B cell (primary cell): Measurements from ENCODE around the gene LCN1. TPM values are rescaled to one million over a fixed set of nuclear protein-coding genes. Genes with fewer than 3 reads are reported as not detected.

ENCODE experiments used
- ATAC-seq: fragments of 200-7000 bp; cut with Tn5 transposase; one replicate; pipeline ENCODE4 v1.10.0; 2021; ENCODE audit warnings: low read depth, mild to moderate bottlenecking, moderate number of reproducible peaks, moderate library complexity
- CTCF ChIA-PET: fragments of 350-600 bp; sonication (Branson Sonifier 250); formaldehyde crosslinking; loops from one replicate; lab custom pipeline; 2021; ENCODE audit warnings: antibody characterized with exemption, inconsistent platforms; lab: Charles Lee
- POLR2A ChIA-PET: fragments of 350-600 bp; sonication (Branson Sonifier 250); formaldehyde crosslinking; loops from one replicate; lab custom pipeline; 2021; ENCODE audit warnings: antibody characterized with exemption; lab: Charles Lee
- DNase-seq: peaks from one replicate; pipeline ENCODE4 v3.0.0; 2013
- H2AFZ ChIP-seq: 2 replicates; pipeline ENCODE4 v1.6.1; 2012; ENCODE audit warnings: mild to moderate bottlenecking, low read depth, low read length; ENCODE audit not compliant: insufficient read depth, poor library complexity, severe bottlenecking
- H3K27ac ChIP-seq, 2 donors: 1 replicate in 1 of 2; 2 replicates in 1 of 2; pipeline ENCODE4 v1.5.1; 2012 to 2013; ENCODE audit warnings: low read length in 2 of 2, mild to moderate bottlenecking in 2 of 2, moderate library complexity in 1 of 2
- H3K27me3 ChIP-seq, 4 experiments: fragments of 200-600 bp in 1 of 4; sonication (generic) in 1 of 4; replicated peaks in 1 of 4; 1 replicate in 2 of 4; 2 replicates in 2 of 4; pipeline versions ENCODE4 v1.6.1 to v1.7.0; 2013 to 2016; ENCODE audit warnings: low read length in 3 of 4, mild to moderate bottlenecking in 2 of 4, mixed read lengths in 1 of 4, moderate library complexity in 1 of 4; ENCODE audit not compliant: insufficient read depth in 4 of 4, control insufficient read depth in 3 of 4; ENCODE audit errors: control extremely low read depth in 1 of 4
- H3K36me3 ChIP-seq, 2 experiments: replicated peaks in 1 of 2; 1 replicate in 1 of 2; 2 replicates in 1 of 2; pipeline versions ENCODE4 v1.6.1 to v1.7.1; 2013; ENCODE audit warnings: low read length in 1 of 2; ENCODE audit not compliant: insufficient read depth in 2 of 2, control insufficient read depth in 1 of 2; ENCODE audit errors: control extremely low read depth in 1 of 2, extremely low read depth in 1 of 2
- H3K4me1 ChIP-seq, 2 donors: fragments of 200-600 bp in 1 of 2; sonication (generic) in 1 of 2; 1 replicate in 1 of 2; 2 replicates in 1 of 2; pipeline versions ENCODE4 v1.5.1 to v1.6.1; 2013 to 2017; ENCODE audit warnings: low read length in 2 of 2; ENCODE audit not compliant: control insufficient read depth in 2 of 2, insufficient read depth in 2 of 2
- H3K4me2 ChIP-seq: replicated peaks from 2 replicates; pipeline ENCODE3; 2012; ENCODE audit warnings: mild to moderate bottlenecking, low read depth, low read length; ENCODE audit not compliant: poor library complexity, severe bottlenecking
- H3K4me3 ChIP-seq, 5 experiments: fragments of 200-600 bp in 1 of 5; sonication (generic) in 1 of 5; 1 replicate in 3 of 5; 2 replicates in 2 of 5; pipeline versions ENCODE4 v1.5.1 to v1.7.0; 2011 to 2016; ENCODE audit warnings: low read length in 4 of 5, mild to moderate bottlenecking in 4 of 5, low read depth in 2 of 5, control low read depth in 1 of 5, moderate library complexity in 1 of 5; ENCODE audit not compliant: insufficient read depth in 1 of 5; ENCODE audit errors: control extremely low read depth in 1 of 5, extremely low read depth in 1 of 5
- H3K79me2 ChIP-seq: fragments of 200-600 bp; sonication (generic); one replicate; pipeline ENCODE4 v1.6.0; 2016; ENCODE audit warnings: low read length; ENCODE audit not compliant: control insufficient read depth, insufficient read depth
- H3K9ac ChIP-seq: fragments of 200-600 bp; sonication (generic); 2 replicates; pipeline ENCODE4 v1.6.1; 2017; ENCODE audit warnings: mild to moderate bottlenecking, low read length, moderate library complexity
- H3K9me3 ChIP-seq, 3 donors: one replicate each; pipeline versions ENCODE4 v1.6.1 to v1.7.1; 2013; ENCODE audit warnings: low read length in 2 of 3; ENCODE audit not compliant: control insufficient read depth in 2 of 3, insufficient read depth in 1 of 3; ENCODE audit errors: control extremely low read depth in 1 of 3
- H4K20me1 ChIP-seq: 2 replicates; pipeline ENCODE4 v1.6.0; 2012; ENCODE audit warnings: mild to moderate bottlenecking, low read length; ENCODE audit not compliant: insufficient read depth, control insufficient read depth, poor library complexity, severe bottlenecking
- H3K27ac Mint-ChIP-seq: one replicate; pipeline ENCODE4 v1.8.0; 2021; ENCODE audit warnings: mixed read lengths
- H3K27me3 Mint-ChIP-seq: one replicate; pipeline ENCODE4 v1.8.0; 2021; ENCODE audit warnings: mixed read lengths
- H3K4me1 Mint-ChIP-seq: one replicate; pipeline ENCODE4 v1.8.0; 2021; ENCODE audit warnings: mixed read lengths
- H3K4me3 Mint-ChIP-seq: one replicate; pipeline ENCODE4 v1.8.0; 2021; ENCODE audit warnings: mixed read lengths
- H3K9me3 Mint-ChIP-seq: one replicate; pipeline ENCODE4 v1.8.0; 2022; ENCODE audit warnings: mixed read lengths; ENCODE audit not compliant: insufficient read depth
- CTCF ChIP-seq: fragments of 200-600 bp; IDR thresholded peaks from one replicate; pipeline ENCODE4 v1.8.0; 2022; ENCODE audit warnings: antibody characterized with exemption, mild to moderate bottlenecking
- EZH2 ChIP-seq: IDR thresholded peaks from 2 replicates; pipeline ENCODE4 v1.6.1; 2012; ENCODE audit warnings: borderline replicate concordance, low read depth, mild to moderate bottlenecking, moderate library complexity, low read length; ENCODE audit not compliant: insufficient read depth, poor library complexity, severe bottlenecking
- WGBS: methylation state at CpG from one replicate; pipeline ENCODE4 v1.1.5; 2013; ENCODE audit warnings: missing lambda C conversion rate; ENCODE audit not compliant: insufficient coverage; 5-methylcytosine and 5-hydroxymethylcytosine counted together
- intact Hi-C: fragments of 100-400 bp; cut with micrococcal nuclease; formaldehyde crosslinking; loops from one replicate; pipeline ENCODE4 v1.10.0; 2022
- polyA plus RNA-seq: library from polyadenylated mRNA; depleted of rRNA; stranded (reverse); fragments of >200 nt; gene quantifications from 2 replicates; pipeline ENCODE4 v1.2.3, GENCODE V29; 2012
- total RNA-seq, 2 donors: library from RNA; stranded (reverse); fragments of 120-200 nt in 1 of 2; gene quantifications; 1 replicate in 1 of 2; 2 replicates in 1 of 2; pipeline versions ENCODE4 v1.2.3 to v1.2.4, GENCODE V29; 2013 to 2022

LCN1 gene
- total and polyA plus RNA-seq, 2 donors (not counting 1 experiment from before 2014, with no cell fraction given): not detected

DNA sequence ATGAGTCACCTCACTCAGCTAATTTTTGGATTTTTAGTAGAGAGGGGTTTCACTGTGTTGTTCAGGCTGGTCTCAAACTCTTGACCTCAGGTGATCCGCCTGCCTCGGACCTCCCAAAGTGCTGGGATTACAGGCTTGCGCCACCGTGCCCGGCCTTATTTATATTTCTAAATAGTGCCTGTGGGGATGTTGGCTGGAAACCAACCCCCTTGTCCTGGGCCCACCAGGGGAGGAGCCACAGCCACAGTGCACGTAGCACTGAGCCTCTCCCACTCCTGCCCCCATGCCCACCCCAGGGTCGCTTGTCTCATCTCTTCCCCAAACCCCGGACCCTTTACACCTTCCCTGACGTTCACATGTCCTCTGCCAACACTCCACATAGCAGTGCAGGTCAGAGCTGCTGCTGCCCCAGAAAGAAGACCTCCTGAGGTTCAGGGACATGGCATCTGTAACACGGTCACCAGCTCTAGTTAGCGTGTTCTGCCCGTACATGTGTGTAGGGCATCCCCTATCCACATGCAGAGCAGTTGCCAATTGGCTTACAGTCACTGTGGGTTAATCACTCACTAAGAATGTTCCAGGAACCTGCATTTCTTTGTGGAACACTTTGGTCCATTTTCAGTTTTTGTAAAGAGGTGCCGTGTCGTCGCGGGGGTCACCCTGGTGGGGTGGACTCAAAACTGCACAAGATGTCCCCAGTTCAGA lies 30.9 kb upstream of the LCN1 start:
- Mint-ChIP-seq H3K4me3 (no peak overlapping the region), H3K27ac (no peak overlapping the region), H3K4me1 (no peaks in the 10 kb centered on the region), H3K9me3 (no peaks in the 10 kb centered on the region), H3K27me3 (no peaks in the 10 kb centered on the region)
- no peaks in the 10 kb centered on the region for H3K27me3 ChIP-seq
- no peak overlapping the region for H2AFZ ChIP-seq
- 93% methylated on average over 11 of the region's 16 CpGs for WGBS
- no peaks in the 10 kb centered on the region for H4K20me1 ChIP-seq
- H3K4me3 ChIP-seq: no peak overlapping the region
- H3K4me2 ChIP-seq: no peak overlapping the region
- H3K79me2 ChIP-seq: no peaks in the 10 kb centered on the region
- ChIA-PET POLR2A (no interaction called here), CTCF (interaction anchor here (1.1 to 2.2 kb wide), 2 partner anchors 10 to 14 kb away, joined by 3 to 7 read pairs; no protein-coding TSS in a partner anchor)
- H3K4me1 ChIP-seq: no peaks in the 10 kb centered on the region
- intact Hi-C loops: no loop called here
- H3K9ac ChIP-seq: no peak overlapping the region
- H3K9me3 ChIP-seq: no peaks in the 10 kb centered on the region
- ATAC-seq: no peak
- H3K36me3 ChIP-seq: no peaks in the 10 kb centered on the region
- H3K27ac ChIP-seq: no peak overlapping the region
- DNase-seq: no peak
- no peak for TF ChIP-seq CTCF
- no peak for TF ChIP-seq EZH2

DNA sequence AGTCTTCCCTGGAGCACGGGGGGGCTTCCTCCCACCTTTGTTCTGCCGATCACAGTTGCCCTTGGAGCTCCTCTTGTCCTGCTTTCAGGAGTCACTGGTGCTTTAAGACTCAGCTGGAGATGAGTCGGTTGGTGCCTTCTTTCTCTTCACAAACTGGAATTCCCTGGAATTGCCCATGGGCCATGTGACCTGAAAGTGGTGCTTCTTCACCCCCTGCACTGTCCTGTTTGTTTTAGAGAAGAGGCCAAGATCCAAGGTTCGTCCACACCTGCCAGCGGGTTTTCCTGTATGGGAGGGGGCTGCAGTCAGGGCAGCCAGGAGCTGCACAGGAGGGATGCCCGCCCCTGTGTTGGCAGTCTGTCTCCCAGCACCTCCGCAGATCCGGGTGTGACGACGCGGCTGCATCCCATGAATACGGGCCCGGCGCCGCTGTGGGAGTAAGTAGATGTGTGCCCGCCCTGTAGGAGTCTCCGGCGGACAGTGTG lies 30.2 kb upstream of the LCN1 start:
- Histone ChIP-seq H3K9ac (no peak overlapping the region), H3K4me1 (no peaks in the 10 kb centered on the region), H3K36me3 (no peaks in the 10 kb centered on the region), H3K79me2 (no peaks in the 10 kb centered on the region), H3K9me3 (no peaks in the 10 kb centered on the region), H3K27me3 (no peaks in the 10 kb centered on the region), H3K4me2 (no peak overlapping the region), H2AFZ (no peak overlapping the region), H3K4me3 (no peak overlapping the region), H4K20me1 (no peaks in the 10 kb centered on the region), H3K27ac (no peak overlapping the region)
- no peak overlapping the region for H3K4me3 Mint-ChIP-seq
- 97% methylated on average over 17 of the region's 18 CpGs for WGBS
- intact Hi-C loops: no loop called here
- no peak for ATAC-seq
- ChIA-PET CTCF (interaction anchor here (2.2 kb wide), 1 partner anchor 14 kb away, joined by 7 read pairs; no protein-coding TSS in a partner anchor), POLR2A (no interaction called here)
- TF ChIP-seq EZH2 (no peak), CTCF (no peak)
- H3K27me3 Mint-ChIP-seq: no peaks in the 10 kb centered on the region
- H3K9me3 Mint-ChIP-seq: no peaks in the 10 kb centered on the region
- no peak for DNase-seq
- H3K4me1 Mint-ChIP-seq: no peaks in the 10 kb centered on the region
- no peak overlapping the region for H3K27ac Mint-ChIP-seq
